T1000 (cell line): ENCODE measurements around the gene CFAP100.

ENCODE experiments used
- DNase-seq: peaks from one replicate; lab custom pipeline; 2025; ENCODE audit warnings: mixed read lengths; lab: John Stamatoyannopoulos, UW

Gene CFAP100

GRCh38 chr3:126356373-126357264 lies 38.1 kb upstream of the CFAP100 start:
- DNase-seq, result no peak

GRCh38 chr3:126357295-126358037 lies 37.2 kb upstream of the CFAP100 start, which contains the start of gene KLF15:
KLF15 (minus strand) TSS chr3:126357408; CDS start chr3:126352922, 4,486 bp downstream.
- peak; percentile 61 for DNase-seq

- DNase-seq, result no peak
Measured at GRCh38 chr3:126358038-126358815, 36.5 kb upstream of the CFAP100 start.

GRCh38 chr3:126358816-126359181 lies 35.9 kb upstream of the CFAP100 start:
- DNase-seq, result no peak

- no peak for DNase-seq
Measured at GRCh38 chr3:126360046-126360713, 34.5 kb upstream of the CFAP100 start.

- no peak for DNase-seq
Measured at GRCh38 chr3:126360714-126361060, 34.0 kb upstream of the CFAP100 start.

GRCh38 chr3:126361211-126361610 lies 33.5 kb upstream of the CFAP100 start:
- DNase-seq, result no peak

- no peak for DNase-seq
Measured at GRCh38 chr3:126364130-126364695, 30.5 kb upstream of the CFAP100 start.

- DNase-seq, result no peak
Measured at GRCh38 chr3:126364731-126365301, 29.9 kb upstream of the CFAP100 start.

GRCh38 chr3:126365351-126366277 lies 29.1 kb upstream of the CFAP100 start:
- no peak for DNase-seq

GRCh38 chr3:126367316-126367805 lies 27.3 kb upstream of the CFAP100 start:
- DNase-seq, result no peak

GRCh38 chr3:126369490-126369889 lies 25.2 kb upstream of the CFAP100 start:
- DNase-seq, result no peak

- DNase-seq, result no peak
Measured at GRCh38 chr3:126370055-126370454, 24.7 kb upstream of the CFAP100 start.

GRCh38 chr3:126370606-126371005 lies 24.1 kb upstream of the CFAP100 start:
- no peak for DNase-seq

- no peak for DNase-seq
Measured at GRCh38 chr3:126371096-126371705, 23.5 kb upstream of the CFAP100 start.

- no peak for DNase-seq
Measured at GRCh38 chr3:126372413-126373145, 22.1 kb upstream of the CFAP100 start.

- no peak for DNase-seq
Measured at GRCh38 chr3:126373146-126373613, 21.5 kb upstream of the CFAP100 start.
